NCI-H1436 treated with DMSO at 0.1 percent for 48 hours (cell line): ENCODE measurements around the gene TMEM82.
"Not testable (repeated sequence)": the region's sequence is repeated elsewhere in the genome, so short reads cannot be mapped to it uniquely, and the experiment has no call there.

Source experiments
- DNase-seq: peaks from one replicate; lab custom pipeline; 2025; lab: John Stamatoyannopoulos, UW

Gene TMEM82

GRCh38 chr1:15742339-15742801 lies at the start of gene TMEM82:
Gene TMEM82, plus strand, starts transcription at chr1:15742499. Its CDS starts 61 bp downstream, at chr1:15742560.
- no peak for DNase-seq

GRCh38 chr1:15693371-15693770 lies 48.9 kb upstream of the TMEM82 start:
- no peak for DNase-seq

GRCh38 chr1:15696956-15697521 lies 45.3 kb upstream of the TMEM82 start:
- DNase-seq: no peak

- DNase-seq: no peak
Observed at GRCh38 chr1:15698201-15698600, 44.1 kb upstream of the TMEM82 start.

- DNase-seq: not testable (repeated sequence)
Observed at GRCh38 chr1:15699321-15699720, 43.0 kb upstream of the TMEM82 start.

- no peak for DNase-seq
Observed at GRCh38 chr1:15700508-15700907, 41.8 kb upstream of the TMEM82 start.

GRCh38 chr1:15701784-15702183 lies 40.5 kb upstream of the TMEM82 start:
- DNase-seq: no peak

- no peak for DNase-seq
Observed at GRCh38 chr1:15702722-15703550, 39.4 kb upstream of the TMEM82 start.

- no peak for DNase-seq
Observed at GRCh38 chr1:15703562-15703961, 38.7 kb upstream of the TMEM82 start.

- DNase-seq: no peak
Observed at GRCh38 chr1:15704526-15705183, 37.6 kb upstream of the TMEM82 start.

GRCh38 chr1:15705184-15705566 lies 37.1 kb upstream of the TMEM82 start:
- no peak for DNase-seq

- DNase-seq: no peak
Observed at GRCh38 chr1:15706751-15707150, 35.5 kb upstream of the TMEM82 start.

GRCh38 chr1:15707239-15707925 lies 34.9 kb upstream of the TMEM82 start:
- no peak for DNase-seq

- DNase-seq: no peak
Observed at GRCh38 chr1:15708486-15709137, 33.7 kb upstream of the TMEM82 start.

- DNase-seq: no peak
Observed at GRCh38 chr1:15709226-15709625, 33.1 kb upstream of the TMEM82 start.

GRCh38 chr1:15712168-15712567 lies 30.1 kb upstream of the TMEM82 start:
- DNase-seq: no peak

- no peak for DNase-seq
Observed at GRCh38 chr1:15714406-15715136, 27.7 kb upstream of the TMEM82 start.

- DNase-seq: no peak
Observed at GRCh38 chr1:15717418-15718125, 24.7 kb upstream of the TMEM82 start.

- no peak for DNase-seq
Observed at GRCh38 chr1:15718199-15718601, 24.1 kb upstream of the TMEM82 start.

GRCh38 chr1:15719381-15720120 lies 22.7 kb upstream of the TMEM82 start:
- no peak for DNase-seq
